HEK293 (cell line): ENCODE measurements around the gene BAIAP2L2.

Experiments
- GLIS2 ChIP-seq: fragments of 450-650 bp; formaldehyde crosslinking; IDR thresholded peaks from 2 replicates; pipeline ENCODE4 v1.5.1; 2016; ENCODE audit warnings: missing biosample characterization, missing genetic modification characterization
- KLF16 ChIP-seq: fragments of 450-650 bp; formaldehyde crosslinking; IDR thresholded peaks from 2 replicates; pipeline ENCODE4 v1.5.1; 2017; ENCODE audit warnings: missing biosample characterization, missing genetic modification characterization
- MZF1 ChIP-seq: fragments of 450-650 bp; formaldehyde crosslinking; IDR thresholded peaks from 2 replicates; pipeline ENCODE4 v1.5.1; 2017; ENCODE audit warnings: missing biosample characterization, missing genetic modification characterization, borderline replicate concordance
- OVOL3 ChIP-seq: fragments of 450-650 bp; formaldehyde crosslinking; IDR thresholded peaks from 2 replicates; pipeline ENCODE4 v1.5.1; 2016; ENCODE audit warnings: missing biosample characterization, missing genetic modification characterization
- RBAK ChIP-seq: fragments of 450-650 bp; formaldehyde crosslinking; IDR thresholded peaks from 2 replicates; pipeline ENCODE4 v1.5.1; 2016; ENCODE audit warnings: missing biosample characterization, missing genetic modification characterization
- SP7 ChIP-seq: fragments of 450-650 bp; formaldehyde crosslinking; IDR thresholded peaks from 2 replicates; pipeline ENCODE4 v1.5.1; 2016; ENCODE audit warnings: missing biosample characterization, missing genetic modification characterization
- YY1 ChIP-seq: fragments of 450-650 bp; formaldehyde crosslinking; IDR thresholded peaks from 2 replicates; pipeline ENCODE4 v1.5.1; 2018; ENCODE audit warnings: missing biosample characterization, missing genetic modification characterization
- ZBTB1 ChIP-seq: fragments of 450-650 bp; formaldehyde crosslinking; IDR thresholded peaks from 2 replicates; pipeline ENCODE4 v1.5.1; 2016; ENCODE audit warnings: missing biosample characterization, missing genetic modification characterization
- ZBTB20 ChIP-seq: fragments of 450-650 bp; formaldehyde crosslinking; IDR thresholded peaks from 2 replicates; pipeline ENCODE4 v1.5.1; 2016; ENCODE audit warnings: missing biosample characterization, missing genetic modification characterization
- ZBTB21 ChIP-seq: fragments of 450-650 bp; formaldehyde crosslinking; IDR thresholded peaks from 2 replicates; pipeline ENCODE4 v1.5.1; 2017; ENCODE audit warnings: missing biosample characterization, missing genetic modification characterization
- ZBTB48 ChIP-seq: fragments of 450-650 bp; formaldehyde crosslinking; IDR thresholded peaks from 2 replicates; pipeline ENCODE4 v1.5.1; 2016; ENCODE audit warnings: missing biosample characterization, missing genetic modification characterization
- ZBTB7A ChIP-seq: fragments of 450-650 bp; formaldehyde crosslinking; IDR thresholded peaks from 2 replicates; pipeline ENCODE4 v1.5.1; 2016; ENCODE audit warnings: low read depth, missing biosample characterization, missing genetic modification characterization
- ZFP41 ChIP-seq: fragments of 450-650 bp; formaldehyde crosslinking; IDR thresholded peaks from 2 replicates; pipeline ENCODE4 v1.5.1; 2016; ENCODE audit warnings: missing biosample characterization, missing genetic modification characterization, borderline replicate concordance
- ZNF114 ChIP-seq: fragments of 450-650 bp; formaldehyde crosslinking; IDR thresholded peaks from 2 replicates; pipeline ENCODE4 v1.5.0; 2017; ENCODE audit warnings: missing biosample characterization, missing genetic modification characterization
- ZNF133 ChIP-seq: fragments of 450-650 bp; formaldehyde crosslinking; IDR thresholded peaks from 2 replicates; pipeline ENCODE4 v1.5.1; 2016; ENCODE audit warnings: missing biosample characterization, missing genetic modification characterization
- ZNF138 ChIP-seq: fragments of 450-650 bp; formaldehyde crosslinking; IDR thresholded peaks from 2 replicates; pipeline ENCODE4 v1.5.1; 2016; ENCODE audit warnings: missing biosample characterization, missing genetic modification characterization, borderline replicate concordance
- ZNF157 ChIP-seq: fragments of 450-650 bp; formaldehyde crosslinking; IDR thresholded peaks from 2 replicates; pipeline ENCODE4 v1.5.1; 2016; ENCODE audit warnings: missing biosample characterization, missing genetic modification characterization
- ZNF239 ChIP-seq: fragments of 450-650 bp; formaldehyde crosslinking; IDR thresholded peaks from 2 replicates; pipeline ENCODE4 v1.5.1; 2016; ENCODE audit warnings: missing biosample characterization, missing genetic modification characterization
- ZNF311 ChIP-seq: fragments of 450-650 bp; formaldehyde crosslinking; IDR thresholded peaks from 2 replicates; pipeline ENCODE4 v1.5.1; 2017; ENCODE audit warnings: missing biosample characterization, missing genetic modification characterization, borderline replicate concordance
- ZNF324 ChIP-seq: fragments of 450-650 bp; formaldehyde crosslinking; IDR thresholded peaks from 2 replicates; pipeline ENCODE4 v1.5.1; 2016; ENCODE audit warnings: missing biosample characterization, missing genetic modification characterization
- ZNF521 ChIP-seq: fragments of 450-650 bp; formaldehyde crosslinking; IDR thresholded peaks from 2 replicates; pipeline ENCODE4 v1.5.1; 2017; ENCODE audit warnings: missing biosample characterization, mild to moderate bottlenecking, missing genetic modification characterization
- ZNF561 ChIP-seq: fragments of 450-650 bp; IDR thresholded peaks from 2 replicates; pipeline ENCODE4 v1.5.1; 2018; ENCODE audit warnings: missing biosample characterization, missing genetic modification characterization, borderline replicate concordance
- ZNF571 ChIP-seq: fragments of 450-650 bp; formaldehyde crosslinking; IDR thresholded peaks from 2 replicates; pipeline ENCODE4 v1.5.0; 2017; ENCODE audit warnings: missing biosample characterization, missing genetic modification characterization
- ZNF600 ChIP-seq: fragments of 450-650 bp; formaldehyde crosslinking; IDR thresholded peaks from 2 replicates; pipeline ENCODE4 v1.5.1; 2016; ENCODE audit warnings: missing biosample characterization, missing genetic modification characterization
- ZNF624 ChIP-seq: fragments of 450-650 bp; formaldehyde crosslinking; IDR thresholded peaks from 2 replicates; pipeline ENCODE4 v1.5.1; 2017; ENCODE audit warnings: missing biosample characterization, missing genetic modification characterization
- ZNF791 ChIP-seq: fragments of 450-650 bp; formaldehyde crosslinking; IDR thresholded peaks from 2 replicates; pipeline ENCODE4 v1.5.1; 2016; ENCODE audit warnings: missing biosample characterization, missing genetic modification characterization
- ZSCAN16 ChIP-seq: fragments of 450-650 bp; formaldehyde crosslinking; IDR thresholded peaks from 2 replicates; pipeline ENCODE4 v1.5.1; 2016; ENCODE audit warnings: missing biosample characterization, missing genetic modification characterization
- TF ChIP-seq, protein P1 (sequence below): fragments of 450-650 bp; formaldehyde crosslinking; IDR thresholded peaks from 2 replicates; pipeline ENCODE4 v1.5.1; 2016; ENCODE audit warnings: missing biosample characterization, missing genetic modification characterization
- TF ChIP-seq, protein P2 (sequence below): fragments of 450-650 bp; IDR thresholded peaks from 2 replicates; pipeline ENCODE4 v1.5.1; 2018; ENCODE audit warnings: missing biosample characterization, mild to moderate bottlenecking, missing genetic modification characterization
- TF ChIP-seq, protein P3 (sequence below): sonication (generic); formaldehyde crosslinking; IDR thresholded peaks from 2 replicates; pipeline ENCODE4 v1.8.1; 2022; ENCODE audit warnings: mild to moderate bottlenecking, moderate library complexity, missing genetic modification reagents
- TF ChIP-seq, protein P4 (sequence below): fragments of 450-650 bp; formaldehyde crosslinking; IDR thresholded peaks from 2 replicates; pipeline ENCODE4 v1.5.1; 2016; ENCODE audit warnings: missing biosample characterization, missing genetic modification characterization, borderline replicate concordance
- TF ChIP-seq, protein P5 (sequence below): fragments of 450-650 bp; formaldehyde crosslinking; IDR thresholded peaks from 2 replicates; pipeline ENCODE4 v1.5.1; 2016; ENCODE audit warnings: missing biosample characterization, missing genetic modification characterization
- TF ChIP-seq, protein P6 (sequence below): fragments of 450-650 bp; formaldehyde crosslinking; IDR thresholded peaks from 2 replicates; pipeline ENCODE4 v1.5.1; 2017; ENCODE audit warnings: missing biosample characterization, missing genetic modification characterization

The BAIAP2L2 gene

DNA sequence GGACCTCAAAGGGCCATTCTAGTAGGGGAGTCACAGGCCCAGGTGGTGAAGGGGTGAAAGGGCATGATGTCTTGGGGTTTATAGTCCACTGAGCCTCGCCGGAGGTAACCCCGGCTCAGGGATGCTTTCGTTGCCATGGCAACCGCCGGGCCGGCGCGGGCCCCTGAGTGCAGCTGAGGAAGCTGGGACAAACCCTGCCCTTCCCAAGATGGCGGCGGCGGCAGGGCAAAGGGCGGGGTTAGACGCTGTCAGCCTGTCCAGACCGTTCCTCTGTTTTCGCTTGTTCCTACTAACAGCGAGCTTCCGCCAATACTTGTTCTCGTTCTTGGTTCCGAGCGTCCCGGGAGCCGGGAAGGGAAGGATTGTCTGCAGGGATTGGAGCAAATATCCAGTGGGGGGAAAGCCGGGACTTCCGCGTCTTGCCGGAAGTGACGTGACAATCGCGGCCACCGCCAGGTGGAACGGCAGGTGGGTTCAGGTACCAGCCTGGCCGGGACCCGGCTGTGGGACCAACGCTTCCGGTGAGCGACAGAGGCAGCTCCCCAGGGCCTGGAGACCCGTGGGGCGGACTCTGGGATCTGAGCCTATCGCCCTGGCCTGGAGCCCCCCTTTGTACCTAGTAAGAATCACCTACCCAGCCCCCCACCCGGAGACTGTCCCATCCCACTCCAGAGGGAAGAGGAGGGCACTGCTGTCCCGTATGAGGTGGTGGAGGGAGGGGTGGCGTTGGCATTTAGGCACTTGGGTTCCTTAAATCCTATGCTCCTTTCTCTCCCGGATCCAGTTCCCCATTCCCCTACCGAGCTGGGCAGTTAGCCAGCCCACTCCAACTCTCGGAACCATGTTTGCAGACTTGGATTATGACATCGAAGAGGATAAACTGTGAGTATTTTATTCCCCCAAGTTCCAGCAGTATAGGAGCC lies 53.3 kb downstream of the BAIAP2L2 start, which contains the start of gene PICK1 (continued):
- TF ChIP-seq, protein P1, sequence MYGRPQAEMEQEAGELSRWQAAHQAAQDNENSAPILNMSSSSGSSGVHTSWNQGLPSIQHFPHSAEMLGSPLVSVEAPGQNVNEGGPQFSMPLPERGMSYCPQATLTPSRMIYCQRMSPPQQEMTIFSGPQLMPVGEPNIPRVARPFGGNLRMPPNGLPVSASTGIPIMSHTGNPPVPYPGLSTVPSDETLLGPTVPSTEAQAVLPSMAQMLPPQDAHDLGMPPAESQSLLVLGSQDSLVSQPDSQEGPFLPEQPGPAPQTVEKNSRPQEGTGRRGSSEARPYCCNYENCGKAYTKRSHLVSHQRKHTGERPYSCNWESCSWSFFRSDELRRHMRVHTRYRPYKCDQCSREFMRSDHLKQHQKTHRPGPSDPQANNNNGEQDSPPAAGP (tag by site-specific recombination): peak; percentile 51; the same call in 1 of the 2 replicates
- TF ChIP-seq ZBTB1 (tag by site-specific recombination) (no peak), ZBTB21 (peak; percentile 74), ZNF157 (tag by site-specific recombination) (no peak), ZFP41 (tag by site-specific recombination) (no peak), ZNF114 (tag by site-specific recombination) (no peak), ZNF239 (tag by site-specific recombination) (no peak), ZBTB7A (tag by site-specific recombination) (no peak), GLIS2 (tag by site-specific recombination) (peak; percentile 74), KLF16 (tag by site-specific recombination) (no peak; the same call in none of the 2 replicates), ZNF521 (tag by site-specific recombination) (no peak), ZNF561 (tag by site-specific recombination) (no peak), ZNF600 (tag by site-specific recombination) (no peak), OVOL3 (tag by site-specific recombination) (0 out of 2 replicates have a peak, but pooled peaks have one; percentile 23), ZBTB20 (peak; percentile 72; the same call in 1 of the 2 replicates), ZNF791 (tag by site-specific recombination) (no peak), YY1 (tag by site-specific recombination) (peak; percentile 94), ZNF324 (tag by site-specific recombination) (no peak), ZNF624 (tag by site-specific recombination) (no peak), RBAK (tag by site-specific recombination) (no peak), ZNF138 (tag by site-specific recombination) (no peak), MZF1 (tag by site-specific recombination) (no peak), ZBTB48 (tag by site-specific recombination) (peak; percentile 60; the same call in 1 of the 2 replicates), ZNF133 (tag by site-specific recombination) (no peak), ZNF311 (tag by site-specific recombination) (no peak), ZNF571 (tag by site-specific recombination) (no peak), SP7 (tag by site-specific recombination) (peak; percentile 67), ZSCAN16 (tag by site-specific recombination) (no peak)
- TF ChIP-seq, protein P2, sequence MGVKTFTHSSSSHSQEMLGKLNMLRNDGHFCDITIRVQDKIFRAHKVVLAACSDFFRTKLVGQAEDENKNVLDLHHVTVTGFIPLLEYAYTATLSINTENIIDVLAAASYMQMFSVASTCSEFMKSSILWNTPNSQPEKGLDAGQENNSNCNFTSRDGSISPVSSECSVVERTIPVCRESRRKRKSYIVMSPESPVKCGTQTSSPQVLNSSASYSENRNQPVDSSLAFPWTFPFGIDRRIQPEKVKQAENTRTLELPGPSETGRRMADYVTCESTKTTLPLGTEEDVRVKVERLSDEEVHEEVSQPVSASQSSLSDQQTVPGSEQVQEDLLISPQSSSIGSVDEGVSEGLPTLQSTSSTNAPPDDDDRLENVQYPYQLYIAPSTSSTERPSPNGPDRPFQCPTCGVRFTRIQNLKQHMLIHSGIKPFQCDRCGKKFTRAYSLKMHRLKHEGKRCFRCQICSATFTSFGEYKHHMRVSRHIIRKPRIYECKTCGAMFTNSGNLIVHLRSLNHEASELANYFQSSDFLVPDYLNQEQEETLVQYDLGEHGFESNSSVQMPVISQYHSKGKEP (tag by site-specific recombination): no peak
- TF ChIP-seq, protein P3, sequence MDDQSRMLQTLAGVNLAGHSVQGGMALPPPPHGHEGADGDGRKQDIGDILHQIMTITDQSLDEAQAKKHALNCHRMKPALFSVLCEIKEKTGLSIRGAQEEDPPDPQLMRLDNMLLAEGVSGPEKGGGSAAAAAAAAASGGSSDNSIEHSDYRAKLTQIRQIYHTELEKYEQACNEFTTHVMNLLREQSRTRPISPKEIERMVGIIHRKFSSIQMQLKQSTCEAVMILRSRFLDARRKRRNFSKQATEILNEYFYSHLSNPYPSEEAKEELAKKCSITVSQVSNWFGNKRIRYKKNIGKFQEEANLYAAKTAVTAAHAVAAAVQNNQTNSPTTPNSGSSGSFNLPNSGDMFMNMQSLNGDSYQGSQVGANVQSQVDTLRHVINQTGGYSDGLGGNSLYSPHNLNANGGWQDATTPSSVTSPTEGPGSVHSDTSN: peak; percentile 4; the same call in 1 of the 2 replicates
- TF ChIP-seq, protein P4, sequence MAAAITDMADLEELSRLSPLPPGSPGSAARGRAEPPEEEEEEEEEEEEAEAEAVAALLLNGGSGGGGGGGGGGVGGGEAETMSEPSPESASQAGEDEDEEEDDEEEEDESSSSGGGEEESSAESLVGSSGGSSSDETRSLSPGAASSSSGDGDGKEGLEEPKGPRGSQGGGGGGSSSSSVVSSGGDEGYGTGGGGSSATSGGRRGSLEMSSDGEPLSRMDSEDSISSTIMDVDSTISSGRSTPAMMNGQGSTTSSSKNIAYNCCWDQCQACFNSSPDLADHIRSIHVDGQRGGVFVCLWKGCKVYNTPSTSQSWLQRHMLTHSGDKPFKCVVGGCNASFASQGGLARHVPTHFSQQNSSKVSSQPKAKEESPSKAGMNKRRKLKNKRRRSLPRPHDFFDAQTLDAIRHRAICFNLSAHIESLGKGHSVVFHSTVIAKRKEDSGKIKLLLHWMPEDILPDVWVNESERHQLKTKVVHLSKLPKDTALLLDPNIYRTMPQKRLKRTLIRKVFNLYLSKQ (tag by site-specific recombination): no peak
- TF ChIP-seq, protein P5, sequence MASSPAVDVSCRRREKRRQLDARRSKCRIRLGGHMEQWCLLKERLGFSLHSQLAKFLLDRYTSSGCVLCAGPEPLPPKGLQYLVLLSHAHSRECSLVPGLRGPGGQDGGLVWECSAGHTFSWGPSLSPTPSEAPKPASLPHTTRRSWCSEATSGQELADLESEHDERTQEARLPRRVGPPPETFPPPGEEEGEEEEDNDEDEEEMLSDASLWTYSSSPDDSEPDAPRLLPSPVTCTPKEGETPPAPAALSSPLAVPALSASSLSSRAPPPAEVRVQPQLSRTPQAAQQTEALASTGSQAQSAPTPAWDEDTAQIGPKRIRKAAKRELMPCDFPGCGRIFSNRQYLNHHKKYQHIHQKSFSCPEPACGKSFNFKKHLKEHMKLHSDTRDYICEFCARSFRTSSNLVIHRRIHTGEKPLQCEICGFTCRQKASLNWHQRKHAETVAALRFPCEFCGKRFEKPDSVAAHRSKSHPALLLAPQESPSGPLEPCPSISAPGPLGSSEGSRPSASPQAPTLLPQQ (tag by site-specific recombination): peak; percentile 47; the same call in 1 of the 2 replicates
- TF ChIP-seq, protein P6, sequence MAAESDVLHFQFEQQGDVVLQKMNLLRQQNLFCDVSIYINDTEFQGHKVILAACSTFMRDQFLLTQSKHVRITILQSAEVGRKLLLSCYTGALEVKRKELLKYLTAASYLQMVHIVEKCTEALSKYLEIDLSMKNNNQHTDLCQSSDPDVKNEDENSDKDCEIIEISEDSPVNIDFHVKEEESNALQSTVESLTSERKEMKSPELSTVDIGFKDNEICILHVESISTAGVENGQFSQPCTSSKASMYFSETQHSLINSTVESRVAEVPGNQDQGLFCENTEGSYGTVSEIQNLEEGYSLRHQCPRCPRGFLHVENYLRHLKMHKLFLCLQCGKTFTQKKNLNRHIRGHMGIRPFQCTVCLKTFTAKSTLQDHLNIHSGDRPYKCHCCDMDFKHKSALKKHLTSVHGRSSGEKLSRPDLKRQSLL (tag by site-specific recombination): no peak
